Thyroid gland (tissue), 4 donors: Measurements from ENCODE around the gene EMID1. TPM values are rescaled to one million over a fixed set of nuclear protein-coding genes. Genes with fewer than 3 reads are reported as not detected.

Experiments
- DNase-seq, 2 donors: peaks; one replicate each; pipeline ENCODE4 v3.0.0-alpha.2; 2019
- H3K27ac ChIP-seq, 3 donors: fragments of 200-600 bp; sonication (generic); 1 replicate in 2 of 3; 2 replicates in 1 of 3; pipeline ENCODE4 v1.5.1; 2016 to 2019; ENCODE audit warnings: mild to moderate bottlenecking in 1 of 3, moderate library complexity in 1 of 3
- H3K27me3 ChIP-seq: fragments of 200-600 bp; sonication (generic); one replicate; pipeline ENCODE4 v1.5.1; 2019
- H3K36me3 ChIP-seq, 2 donors: fragments of 200-600 bp; sonication (generic); one replicate each; pipeline ENCODE4 v1.5.1; 2016 to 2019
- H3K4me1 ChIP-seq, 2 donors: fragments of 200-600 bp; sonication (generic); one replicate each; pipeline ENCODE4 v1.5.1; 2017 to 2019
- H3K4me3 ChIP-seq, 3 donors: fragments of 200-600 bp; sonication (generic); replicated peaks in 1 of 3; 1 replicate in 2 of 3; 2 replicates in 1 of 3; pipeline ENCODE4 v1.5.1; 2016; ENCODE audit warnings: mild to moderate bottlenecking in 1 of 3
- H3K9me3 ChIP-seq: fragments of 200-600 bp; sonication (generic); one replicate; pipeline ENCODE4 v1.5.1; 2017
- CTCF ChIP-seq, 6 experiments: fragments of 200-600 bp in 3 of 6; fragments of 450-650 bp in 3 of 6; sonication (generic) in 3 of 6; IDR thresholded peaks; one replicate each; pipeline ENCODE4 v1.5.1; 2016 to 2019; ENCODE audit warnings: antibody characterized with exemption in 6 of 6, mild to moderate bottlenecking in 2 of 6, inconsistent platforms in 1 of 6, moderate library complexity in 1 of 6
- POLR2A ChIP-seq, 2 donors: fragments of 450-650 bp; IDR thresholded peaks; one replicate each; pipeline ENCODE4 v1.6.1; 2017; ENCODE audit warnings: antibody characterized with exemption in 2 of 2, mild to moderate bottlenecking in 2 of 2, moderate library complexity in 1 of 2
- WGBS, 2 donors: methylation state at CpG; one replicate each; pipeline ENCODE4 v1.1.5; 2017; 5-methylcytosine and 5-hydroxymethylcytosine counted together
- intact Hi-C: fragments of 100-400 bp; cut with DNase I; formaldehyde crosslinking; loops from one replicate; pipeline ENCODE4 v1.15.1; 2023
- total RNA-seq, 4 donors: library from RNA; depleted of rRNA; stranded (reverse); fragments of >200 nt; gene quantifications; one replicate each; pipeline ENCODE4 v1.2.3, GENCODE V29; 2016

Gene EMID1
- total RNA-seq, 4 donors from 2014 or later = 14.0 to 55.9 (median 19.0) TPM

GRCh38 chr22:29263791-29264276 is 58.1 kb downstream of the EMID1 start:
- Histone ChIP-seq H3K27me3 (no peaks in the 10 kb centered on the region), H3K9me3 (no peaks in the 10 kb centered on the region), H3K36me3 (peaks cover 7 to 13% of the 10 kb centered on the region in 2 donors), H3K27ac (no peak overlapping the region), H3K4me1 (peaks cover 12 to 14% of the 10 kb centered on the region in 2 donors), H3K4me3 (no peak overlapping the region)
- no peak for DNase-seq
- intact Hi-C loops = no loop called here
- 84 to 93% methylated on average over 6 to 7 of the region's 14 CpGs for WGBS, 2 donors
- TF ChIP-seq POLR2A (IDR thresholded peaks at IDR 0.05) = no peak
- no peak for TF ChIP-seq CTCF (IDR thresholded peaks at IDR 0.05)

GRCh38 chr22:29265305-29265704 is 59.6 kb downstream of the EMID1 start:
- no peak overlapping the region for H3K4me3 ChIP-seq
- peaks cover 7 to 13% of the 10 kb centered on the region in 2 donors for H3K36me3 ChIP-seq
- intact Hi-C loops = no loop called here
- DNase-seq = no peak
- TF ChIP-seq CTCF (IDR thresholded peaks at IDR 0.05) (no peak), POLR2A (IDR thresholded peaks at IDR 0.05) (no peak)
- no peak overlapping the region for H3K27ac ChIP-seq
- no peaks in the 10 kb centered on the region for H3K27me3 ChIP-seq
- H3K9me3 ChIP-seq = no peaks in the 10 kb centered on the region
- WGBS, 2 donors = 88 to 97% methylated on average over 6 to 7 of the region's 7 CpGs
- peaks cover 18% of the 10 kb centered on the region in 2 donors for H3K4me1 ChIP-seq

GRCh38 chr22:29265929-29266328 is 60.2 kb downstream of the EMID1 start:
- no peaks in the 10 kb centered on the region for H3K9me3 ChIP-seq
- no peak for DNase-seq
- no peak overlapping the region for H3K27ac ChIP-seq
- H3K27me3 ChIP-seq = no peaks in the 10 kb centered on the region
- TF ChIP-seq POLR2A (IDR thresholded peaks at IDR 0.05) = no peak
- TF ChIP-seq CTCF (IDR thresholded peaks at IDR 0.05) = no peak
- H3K4me1 ChIP-seq = peaks cover 24% of the 10 kb centered on the region in 2 donors
- intact Hi-C loops = no loop called here
- WGBS, 2 donors = 60 to 72% methylated on average over 4 of the region's 4 CpGs
- no peak overlapping the region for H3K4me3 ChIP-seq
- peaks cover 7 to 13% of the 10 kb centered on the region in 2 donors for H3K36me3 ChIP-seq

GRCh38 chr22:29266564-29267461 is 61.1 kb downstream of the EMID1 start:
- no peak for TF ChIP-seq POLR2A (IDR thresholded peaks at IDR 0.05)
- TF ChIP-seq CTCF (IDR thresholded peaks at IDR 0.05) = no peak
- no peaks in the 10 kb centered on the region for H3K27me3 ChIP-seq
- H3K36me3 ChIP-seq = peaks cover 7 to 13% of the 10 kb centered on the region in 2 donors
- peaks cover 32 to 33% of the 10 kb centered on the region in 2 donors for H3K4me1 ChIP-seq
- no peak for DNase-seq
- 25 to 36% methylated on average over 7 to 11 of the region's 13 CpGs for WGBS, 2 donors
- peak overlapping the region; percentile 49 to 92 (median 78) for H3K4me3 ChIP-seq
- intact Hi-C loops = no loop called here
- H3K9me3 ChIP-seq = no peaks in the 10 kb centered on the region
- peak overlapping the region; percentile 95 to 98 (median 98) for H3K27ac ChIP-seq

- H3K4me1 ChIP-seq = peaks cover 32 to 40% of the 10 kb centered on the region in 2 donors
- DNase-seq = no peak
- H3K27me3 ChIP-seq = no peaks in the 10 kb centered on the region
- peak overlapping the region; percentile 49 to 92 (median 78) for H3K4me3 ChIP-seq
- no peaks in the 10 kb centered on the region for H3K9me3 ChIP-seq
- TF ChIP-seq POLR2A (IDR thresholded peaks at IDR 0.05) (peak in 1 of 2 donors; percentile 21), CTCF (IDR thresholded peaks at IDR 0.05) (peak in 1 of 6 experiments; percentile 8)
- intact Hi-C loops = no loop called here
- H3K36me3 ChIP-seq = peaks cover 10 to 15% of the 10 kb centered on the region in 2 donors
- peak overlapping the region; percentile 95 to 98 (median 98) for H3K27ac ChIP-seq
- 0% methylated on average over 9 to 21 of the region's 32 CpGs for WGBS, 2 donors
These were observed 61.8 kb downstream of the EMID1 start for GRCh38 chr22:29267462-29267857.
